Mucosa of descending colon (tissue), 3 donors: ENCODE measurements around the gene ERO1A. TPM values are rescaled to one million over a fixed set of nuclear protein-coding genes. Genes with fewer than 3 reads are reported as not detected.

ENCODE experiments used
- ATAC-seq: fragments of 200-7000 bp; cut with Tn5 transposase; one replicate; pipeline ENCODE4 v1.9.1; 2020; ENCODE audit warnings: mild to moderate bottlenecking, moderate library complexity
- DNase-seq, 3 donors: peaks; one replicate each; pipeline ENCODE4 v3.0.0-alpha.2; 2020
- H3K36me3 ChIP-seq: fragments of 200-600 bp; one replicate; pipeline ENCODE4 v1.8.0; 2021; ENCODE audit warnings: low read depth, mild to moderate bottlenecking
- H3K4me1 ChIP-seq: fragments of 200-600 bp; one replicate; pipeline ENCODE4 v1.8.0; 2021; ENCODE audit warnings: low read depth, mild to moderate bottlenecking
- H3K4me3 ChIP-seq: fragments of 200-600 bp; one replicate; pipeline ENCODE4 v1.8.0; 2021; ENCODE audit warnings: mild to moderate bottlenecking
- H3K9me3 ChIP-seq: fragments of 200-600 bp; one replicate; pipeline ENCODE4 v1.8.0; 2021; ENCODE audit warnings: mild to moderate bottlenecking
- intact Hi-C, 2 donors: fragments of 100-400 bp; cut with DNase I in 1 of 2; cut with micrococcal nuclease in 1 of 2; formaldehyde crosslinking; loops; one replicate each; pipeline versions ENCODE4 v1.11.0 to v1.11.1; 2022; cut with DNase I, micrococcal nuclease
- long read RNA-seq, 2 donors: library from polyadenylated mRNA; unstranded; transcript quantifications; one replicate each; pipeline ENCODE4 v2.0.0, GENCODE V29; 2019 to 2021
- total RNA-seq, 3 donors: library from RNA; stranded (reverse); fragmentation: NEBNext Ultra II Directional in 2 of 3; extraction: Animal tissue kit (Norgen Biotek cat#: 25700) in 2 of 3; gene quantifications; one replicate each; pipeline versions ENCODE4 v1.2.1 to v1.2.4, GENCODE V29; 2021 to 2023
- TF ChIP-seq, protein P1 (sequence below): fragments of 200-600 bp; IDR thresholded peaks from one replicate; pipeline ENCODE4 v1.8.0; 2022; ENCODE audit warnings: antibody characterized with exemption, mild to moderate bottlenecking
- donor health status: DM: no; HTN: no; CAD: no; lungs with moderate emphysema.
- donor health status: DM: no; HTN: no; CAD: no.
- donor health status: DM: no; HTN: yes; CAD: no.

Gene ERO1A, protein sequence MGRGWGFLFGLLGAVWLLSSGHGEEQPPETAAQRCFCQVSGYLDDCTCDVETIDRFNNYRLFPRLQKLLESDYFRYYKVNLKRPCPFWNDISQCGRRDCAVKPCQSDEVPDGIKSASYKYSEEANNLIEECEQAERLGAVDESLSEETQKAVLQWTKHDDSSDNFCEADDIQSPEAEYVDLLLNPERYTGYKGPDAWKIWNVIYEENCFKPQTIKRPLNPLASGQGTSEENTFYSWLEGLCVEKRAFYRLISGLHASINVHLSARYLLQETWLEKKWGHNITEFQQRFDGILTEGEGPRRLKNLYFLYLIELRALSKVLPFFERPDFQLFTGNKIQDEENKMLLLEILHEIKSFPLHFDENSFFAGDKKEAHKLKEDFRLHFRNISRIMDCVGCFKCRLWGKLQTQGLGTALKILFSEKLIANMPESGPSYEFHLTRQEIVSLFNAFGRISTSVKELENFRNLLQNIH
- 10 to 100 TPM; 45.1 to 67.5 (median 55.4) TPM for total RNA-seq
- long read RNA-seq, donor 1, partial matches to known transcripts = 0 of 4 reads
- long read RNA-seq, donor 1, other reads (novel, unspliced or antisense) = 4 of 4 reads
- long read RNA-seq, donor 2, partial matches to known transcripts = 0 of 2 reads
- long read RNA-seq, donor 2, other reads (novel, unspliced or antisense) = 2 of 2 reads

DNA sequence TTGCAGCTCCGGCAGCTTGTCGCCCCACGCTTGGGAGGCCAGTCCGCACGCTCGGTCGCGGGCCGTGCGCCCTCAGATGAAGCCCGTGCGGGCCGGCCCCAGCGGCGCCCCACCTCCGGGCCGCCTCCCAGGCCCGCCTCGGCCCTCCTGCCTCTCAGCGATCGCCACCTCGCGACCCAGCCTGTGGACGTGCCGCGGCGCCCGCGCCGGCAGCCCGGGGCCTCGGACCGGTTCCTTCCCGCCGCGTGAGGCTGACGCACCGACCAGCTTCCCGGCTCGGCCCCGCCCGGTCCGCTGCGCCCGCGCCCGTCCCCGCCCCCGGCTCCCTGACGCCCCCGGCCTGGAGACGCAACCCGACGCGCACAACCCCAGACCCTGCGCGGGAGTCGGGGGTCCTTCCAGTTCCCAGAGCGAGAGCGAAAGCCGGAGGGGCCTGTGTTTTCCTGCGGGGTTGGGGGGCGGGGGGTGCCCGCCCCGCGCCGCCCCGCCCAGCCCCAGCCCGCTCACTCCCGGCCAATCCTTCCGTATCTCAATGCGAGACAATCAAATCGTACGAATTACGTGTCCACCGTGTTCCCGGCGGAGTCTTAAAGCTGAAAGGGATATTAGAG, at the start of gene ERO1A:
TSS of gene ERO1A (minus strand) at position 78 of the 611 bp plus-strand sequence. CDS start at position 1, 77 bp downstream.
- intact Hi-C loops = no loop called here
- peaks cover 20% of the 10 kb centered on the region for H3K4me1 ChIP-seq
- peak; percentile 86 to 93 (median 90) for DNase-seq

DNA sequence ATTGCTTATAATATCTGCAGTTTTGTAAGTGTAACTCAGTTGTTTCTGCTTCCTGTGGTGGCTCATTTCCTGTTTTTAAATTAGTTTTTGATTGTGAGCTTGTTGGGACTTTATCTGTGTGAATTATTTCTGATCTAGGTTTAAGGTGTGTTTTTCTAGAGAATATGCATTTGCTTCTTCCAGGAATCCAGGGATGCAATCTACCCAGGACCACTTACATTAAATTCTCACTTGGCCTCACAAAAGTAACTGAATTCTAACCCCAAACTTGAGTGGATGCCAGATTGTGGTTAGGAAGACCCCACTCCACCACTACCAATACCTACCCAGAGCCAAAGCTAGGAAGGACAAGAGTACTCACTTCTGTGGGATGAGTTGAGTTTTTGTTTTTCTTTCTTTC, 46.5 kb upstream of the ERO1A start:
- Histone ChIP-seq H3K9me3 (no peaks in the 10 kb centered on the region), H3K4me3 (no peak overlapping the region), H3K4me1 (peaks cover 3% of the 10 kb centered on the region), H3K36me3 (no peaks in the 10 kb centered on the region)
- TF ChIP-seq, protein P1, sequence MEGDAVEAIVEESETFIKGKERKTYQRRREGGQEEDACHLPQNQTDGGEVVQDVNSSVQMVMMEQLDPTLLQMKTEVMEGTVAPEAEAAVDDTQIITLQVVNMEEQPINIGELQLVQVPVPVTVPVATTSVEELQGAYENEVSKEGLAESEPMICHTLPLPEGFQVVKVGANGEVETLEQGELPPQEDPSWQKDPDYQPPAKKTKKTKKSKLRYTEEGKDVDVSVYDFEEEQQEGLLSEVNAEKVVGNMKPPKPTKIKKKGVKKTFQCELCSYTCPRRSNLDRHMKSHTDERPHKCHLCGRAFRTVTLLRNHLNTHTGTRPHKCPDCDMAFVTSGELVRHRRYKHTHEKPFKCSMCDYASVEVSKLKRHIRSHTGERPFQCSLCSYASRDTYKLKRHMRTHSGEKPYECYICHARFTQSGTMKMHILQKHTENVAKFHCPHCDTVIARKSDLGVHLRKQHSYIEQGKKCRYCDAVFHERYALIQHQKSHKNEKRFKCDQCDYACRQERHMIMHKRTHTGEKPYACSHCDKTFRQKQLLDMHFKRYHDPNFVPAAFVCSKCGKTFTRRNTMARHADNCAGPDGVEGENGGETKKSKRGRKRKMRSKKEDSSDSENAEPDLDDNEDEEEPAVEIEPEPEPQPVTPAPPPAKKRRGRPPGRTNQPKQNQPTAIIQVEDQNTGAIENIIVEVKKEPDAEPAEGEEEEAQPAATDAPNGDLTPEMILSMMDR = no peak
- DNase-seq = no peak
- ATAC-seq = peak; percentile 38
- intact Hi-C loops = no loop called here

More for the DNA sequence above, at the start of gene ERO1A:
- TF ChIP-seq, protein P1 = no peak
- H3K9me3 ChIP-seq = no peaks in the 10 kb centered on the region
- peak; percentile 94 for ATAC-seq
- H3K36me3 ChIP-seq = no peaks in the 10 kb centered on the region
- H3K4me3 ChIP-seq = peak within 1 kb of the TSS; percentile 83

DNA sequence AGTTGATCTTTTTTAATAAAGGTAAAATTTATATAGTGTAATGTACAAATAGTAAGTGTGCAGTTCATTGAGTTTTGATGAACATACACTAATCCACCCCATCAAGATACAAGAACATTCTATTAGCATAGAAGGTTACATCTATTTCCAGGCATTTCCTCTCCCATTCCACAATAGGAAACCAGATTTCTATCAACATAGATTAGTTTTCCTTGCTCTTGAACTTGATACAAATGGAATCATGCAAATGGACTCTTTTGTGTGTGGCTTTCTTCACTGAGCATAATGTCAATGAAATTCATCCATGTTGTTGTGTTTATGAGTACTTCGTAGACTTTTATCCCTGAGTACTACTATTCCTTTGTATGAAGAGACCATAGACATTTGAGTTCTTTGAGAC, 45.4 kb upstream of the ERO1A start:
- H3K36me3 ChIP-seq = no peaks in the 10 kb centered on the region
- intact Hi-C loops = no loop called here
- no peak overlapping the region for H3K4me3 ChIP-seq
- TF ChIP-seq, protein P1 = no peak
- no peak for ATAC-seq
- peaks cover 3% of the 10 kb centered on the region for H3K4me1 ChIP-seq
- DNase-seq = no peak
- no peaks in the 10 kb centered on the region for H3K9me3 ChIP-seq

DNA sequence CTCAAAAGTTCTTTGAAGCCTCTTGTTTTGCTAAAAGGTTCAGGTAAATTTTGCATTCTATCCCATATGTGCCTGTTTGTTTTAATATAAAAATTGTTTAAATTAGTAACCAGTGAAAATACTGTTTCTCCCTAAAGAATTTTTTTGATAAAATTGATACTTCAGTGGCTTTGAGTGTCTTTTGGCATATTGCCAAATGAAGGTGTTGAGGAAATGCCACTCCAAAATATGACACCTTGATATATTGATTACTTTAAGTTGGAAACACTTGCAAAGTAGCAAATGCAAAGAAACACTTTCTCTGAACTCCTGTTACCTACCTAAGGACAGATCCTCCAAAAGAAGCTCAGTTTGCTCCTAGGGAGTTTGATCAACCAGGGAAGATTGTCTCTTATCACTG, 43.1 kb upstream of the ERO1A start:
- DNase-seq = no peak
- Histone ChIP-seq H3K4me3 (no peak overlapping the region), H3K9me3 (no peaks in the 10 kb centered on the region), H3K4me1 (peaks cover 3% of the 10 kb centered on the region), H3K36me3 (no peaks in the 10 kb centered on the region)
- no peak for ATAC-seq
- TF ChIP-seq, protein P1 = no peak
- intact Hi-C loops = no loop called here

DNA sequence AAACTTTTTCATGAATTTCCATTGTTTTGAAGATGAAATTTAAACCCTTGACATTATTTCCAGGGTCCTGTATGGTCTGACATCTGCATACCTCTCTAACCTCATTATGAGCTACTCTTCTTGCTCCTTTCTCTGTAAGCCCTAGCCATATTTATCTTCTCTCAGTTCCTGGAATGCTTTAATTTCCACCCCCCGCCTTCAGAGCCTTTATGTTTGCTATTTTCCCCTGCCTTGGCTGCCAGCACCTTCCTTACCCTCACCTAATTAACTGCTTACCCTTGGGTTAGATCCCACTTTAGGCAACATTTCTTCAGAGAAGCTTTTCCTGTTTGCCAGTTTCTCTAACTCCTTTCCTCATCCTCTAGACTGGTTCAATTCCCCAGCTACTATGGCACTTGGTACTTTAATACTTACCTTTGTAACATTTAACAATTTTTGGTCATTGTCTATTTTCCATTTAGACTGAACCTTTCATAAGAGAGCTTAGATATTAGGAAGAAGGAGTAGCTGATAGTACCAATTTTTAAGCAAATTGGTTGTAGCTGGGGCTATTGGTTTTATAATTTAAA, 40.6 kb upstream of the ERO1A start:
- Histone ChIP-seq H3K4me1 (peaks cover 3% of the 10 kb centered on the region), H3K9me3 (no peaks in the 10 kb centered on the region), H3K36me3 (no peaks in the 10 kb centered on the region), H3K4me3 (no peak overlapping the region)
- intact Hi-C loops = no loop called here
- no peak for DNase-seq
- no peak for ATAC-seq
- TF ChIP-seq, protein P1 = no peak
